Sigmoid colon (tissue), 4 donors: Measurements from ENCODE around the gene ACADL.

Experiments used
- POLR2A ChIP-seq, 2 donors: fragments of 450-650 bp; IDR thresholded peaks; one replicate each; pipeline ENCODE4 v1.6.1; 2016; ENCODE audit warnings: antibody characterized with exemption in 2 of 2, mild to moderate bottlenecking in 2 of 2, moderate library complexity in 2 of 2
- POLR2AphosphoS5 ChIP-seq, 4 donors: sonication (generic); formaldehyde crosslinking; IDR thresholded peaks; one replicate each; pipeline ENCODE4 v1.6.1; 2017; ENCODE audit warnings: antibody characterized with exemption in 4 of 4
- TF ChIP-seq, protein P1 (sequence below), 4 experiments: fragments of 450-650 bp in 3 of 4; fragments of 200-600 bp in 1 of 4; IDR thresholded peaks; one replicate each; pipeline ENCODE4 v1.5.1; 2016 to 2019; ENCODE audit warnings: antibody characterized with exemption in 4 of 4, mild to moderate bottlenecking in 3 of 4, moderate library complexity in 2 of 4

DNA sequence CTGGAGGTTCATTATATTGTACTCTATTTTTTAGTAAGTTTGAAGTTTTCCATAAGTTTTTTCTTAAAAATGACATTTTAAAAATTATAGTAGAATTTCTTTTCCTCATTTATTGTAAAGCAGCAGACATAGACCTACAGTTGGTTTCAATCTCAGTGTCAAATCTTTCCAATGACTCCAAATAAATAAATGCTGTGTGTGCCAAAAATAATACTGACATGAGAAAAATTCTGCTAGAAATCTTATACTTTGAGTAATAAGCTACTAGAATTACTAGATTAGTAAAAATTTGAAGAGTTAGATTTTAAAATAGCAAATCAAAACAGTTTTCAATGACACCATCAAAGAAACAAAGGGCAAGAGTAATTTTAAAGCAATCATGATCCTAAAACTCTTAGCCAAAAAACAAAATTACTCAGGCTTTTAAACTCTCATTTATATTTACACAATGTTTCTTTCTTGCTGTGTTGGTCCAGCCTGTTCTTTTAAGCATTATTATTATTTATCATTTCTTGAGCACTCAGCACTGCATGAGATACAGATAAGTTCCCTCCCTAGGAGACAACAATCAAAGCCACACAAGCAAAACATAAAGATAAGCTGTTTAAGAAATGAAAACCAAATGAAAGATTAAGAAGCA lies 45.8 kb downstream of the ACADL start:
- TF ChIP-seq, protein P1, sequence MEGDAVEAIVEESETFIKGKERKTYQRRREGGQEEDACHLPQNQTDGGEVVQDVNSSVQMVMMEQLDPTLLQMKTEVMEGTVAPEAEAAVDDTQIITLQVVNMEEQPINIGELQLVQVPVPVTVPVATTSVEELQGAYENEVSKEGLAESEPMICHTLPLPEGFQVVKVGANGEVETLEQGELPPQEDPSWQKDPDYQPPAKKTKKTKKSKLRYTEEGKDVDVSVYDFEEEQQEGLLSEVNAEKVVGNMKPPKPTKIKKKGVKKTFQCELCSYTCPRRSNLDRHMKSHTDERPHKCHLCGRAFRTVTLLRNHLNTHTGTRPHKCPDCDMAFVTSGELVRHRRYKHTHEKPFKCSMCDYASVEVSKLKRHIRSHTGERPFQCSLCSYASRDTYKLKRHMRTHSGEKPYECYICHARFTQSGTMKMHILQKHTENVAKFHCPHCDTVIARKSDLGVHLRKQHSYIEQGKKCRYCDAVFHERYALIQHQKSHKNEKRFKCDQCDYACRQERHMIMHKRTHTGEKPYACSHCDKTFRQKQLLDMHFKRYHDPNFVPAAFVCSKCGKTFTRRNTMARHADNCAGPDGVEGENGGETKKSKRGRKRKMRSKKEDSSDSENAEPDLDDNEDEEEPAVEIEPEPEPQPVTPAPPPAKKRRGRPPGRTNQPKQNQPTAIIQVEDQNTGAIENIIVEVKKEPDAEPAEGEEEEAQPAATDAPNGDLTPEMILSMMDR (IDR thresholded peaks at IDR 0.05): no peak
- TF ChIP-seq POLR2A (IDR thresholded peaks at IDR 0.05) (no peak), POLR2AphosphoS5 (IDR thresholded peaks at IDR 0.05) (no peak)
